Hematopoietic multipotent progenitor cell treated with erythropoietin and hydrocortisone succinate and interleukin-3 and kit ligand, for 17 days (in vitro differentiated cells): Measurements from ENCODE around the gene ADAMTS17.

Experiments
- DNase-seq: peaks from one replicate; pipeline ENCODE4 v3.0.0-alpha.2; 2015; ENCODE audit warnings: low spot score

ADAMTS17 gene

DNA sequence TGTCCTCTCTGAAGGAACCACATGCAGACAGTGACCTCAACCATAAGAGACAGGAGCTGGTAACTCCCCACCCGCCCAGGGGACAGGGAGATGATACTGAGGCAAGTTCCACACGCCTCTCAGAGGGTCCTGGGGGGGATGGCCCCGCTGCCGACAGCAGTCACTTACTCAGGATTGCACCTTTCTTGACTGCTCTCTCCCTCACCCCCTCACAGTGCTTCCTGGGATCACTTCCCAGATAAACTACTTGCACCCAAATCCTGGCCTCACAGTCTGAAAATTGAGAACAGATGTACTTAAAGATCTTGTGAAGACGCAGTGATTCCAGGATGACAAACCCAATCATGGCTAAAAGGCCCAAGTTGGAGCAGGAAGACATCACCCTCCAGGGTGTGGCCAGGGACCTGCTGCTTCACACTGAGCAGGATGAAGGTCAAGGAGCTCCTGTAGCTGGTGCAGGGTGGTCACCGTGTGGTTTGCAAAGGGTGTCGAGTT is 207.6 kb downstream of the ADAMTS17 start:
- no peak for DNase-seq

DNA sequence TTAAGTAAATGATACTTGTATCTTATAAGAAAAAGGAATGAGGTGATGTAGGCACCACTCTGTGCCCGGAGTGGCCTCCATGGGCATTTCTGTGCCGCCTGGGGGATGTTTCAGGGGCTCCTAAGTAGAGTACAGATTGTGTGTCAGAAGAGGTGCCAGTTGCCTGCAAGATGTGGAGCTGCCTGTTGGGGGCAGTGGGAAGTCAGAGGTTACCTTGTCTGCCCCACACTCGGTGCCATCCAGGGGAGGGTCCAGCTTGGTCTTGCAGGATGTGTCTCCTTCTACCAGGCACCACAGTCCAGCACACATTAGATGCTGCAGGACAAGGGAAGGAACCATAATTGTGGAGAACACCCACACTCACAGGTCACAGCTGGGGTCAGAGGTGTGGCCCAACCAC is 208.8 kb downstream of the ADAMTS17 start:
- DNase-seq: no peak

DNA sequence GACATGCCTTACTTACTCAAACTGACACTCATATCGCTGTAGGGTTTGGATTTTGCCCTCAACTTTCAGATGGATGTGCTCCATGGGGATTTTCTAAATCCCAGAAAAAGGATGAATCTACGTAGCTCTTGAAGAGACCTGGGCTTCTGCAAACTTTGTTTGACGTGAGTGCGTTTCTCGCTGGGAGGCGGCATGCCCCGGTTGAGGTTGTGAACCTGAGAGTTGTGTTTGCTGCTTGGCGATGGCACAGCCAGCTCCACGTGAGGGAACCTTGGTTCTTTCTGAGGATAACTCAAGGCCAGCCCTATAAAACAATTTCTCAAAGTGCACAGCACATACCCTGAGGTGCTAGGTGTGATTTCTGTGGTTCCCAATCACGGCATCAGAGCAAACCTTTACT is 209.5 kb downstream of the ADAMTS17 start:
- DNase-seq: no peak

DNA sequence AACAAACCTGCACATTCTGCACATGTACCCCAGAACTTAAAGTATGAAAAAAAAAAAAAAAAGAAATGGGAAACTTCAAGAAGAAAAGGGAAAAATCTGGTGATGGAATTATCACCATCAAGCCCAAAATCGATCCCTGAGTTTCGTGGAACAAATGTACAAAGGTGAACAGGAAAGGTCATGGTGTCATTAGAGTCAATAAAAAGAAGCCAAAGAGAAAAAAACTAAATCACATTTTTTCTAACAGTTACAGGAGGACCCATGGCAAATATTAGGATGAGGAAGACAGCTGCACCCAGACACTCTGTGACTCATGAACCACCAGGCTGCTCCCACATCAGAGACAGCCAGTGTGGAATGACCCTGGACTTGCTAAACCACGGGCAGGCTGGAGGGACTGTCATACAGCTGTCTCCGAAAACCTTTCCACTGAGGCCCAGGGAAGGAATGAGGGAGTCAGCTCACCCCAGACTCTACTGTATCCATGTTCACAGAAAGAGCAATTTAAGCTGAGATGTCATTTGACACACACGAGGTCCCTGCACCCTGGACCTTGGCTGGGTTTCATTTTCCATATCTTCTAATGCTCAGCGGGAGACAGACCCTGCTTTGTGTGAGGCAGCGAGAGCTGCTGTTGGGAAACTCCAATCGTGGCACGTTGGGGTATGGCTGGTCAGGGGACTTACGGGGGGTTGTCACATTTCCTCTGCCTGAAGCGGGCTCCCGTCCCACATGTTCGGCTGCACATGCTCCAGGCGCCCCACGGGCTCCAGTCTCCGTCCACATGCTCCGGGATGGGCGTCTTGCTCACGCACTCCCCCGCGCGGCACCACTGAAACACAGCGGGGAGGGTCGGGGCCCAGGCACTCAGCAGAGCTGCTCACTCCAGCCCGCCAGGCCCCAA is 210.2 kb downstream of the ADAMTS17 start:
- no peak for DNase-seq

DNA sequence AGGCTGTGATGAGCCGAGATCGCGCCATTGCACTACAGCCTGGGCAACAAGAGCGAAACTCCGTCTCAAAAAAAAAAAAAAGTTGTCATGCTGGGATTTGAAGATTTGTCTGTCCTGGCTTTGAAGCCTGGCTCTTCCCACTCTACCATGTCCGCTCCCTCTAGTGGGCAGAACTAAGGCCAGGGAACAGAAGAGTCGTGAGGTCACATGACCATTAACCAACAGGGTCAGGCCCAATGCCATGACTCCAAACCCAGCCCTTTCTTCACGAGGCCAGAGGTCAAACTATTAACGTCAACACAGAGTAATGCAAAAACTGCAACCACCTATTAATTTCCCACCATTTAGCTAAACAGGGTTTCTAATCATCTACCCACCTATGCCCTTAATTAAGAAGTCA is 212.1 kb downstream of the ADAMTS17 start:
- DNase-seq: no peak

DNA sequence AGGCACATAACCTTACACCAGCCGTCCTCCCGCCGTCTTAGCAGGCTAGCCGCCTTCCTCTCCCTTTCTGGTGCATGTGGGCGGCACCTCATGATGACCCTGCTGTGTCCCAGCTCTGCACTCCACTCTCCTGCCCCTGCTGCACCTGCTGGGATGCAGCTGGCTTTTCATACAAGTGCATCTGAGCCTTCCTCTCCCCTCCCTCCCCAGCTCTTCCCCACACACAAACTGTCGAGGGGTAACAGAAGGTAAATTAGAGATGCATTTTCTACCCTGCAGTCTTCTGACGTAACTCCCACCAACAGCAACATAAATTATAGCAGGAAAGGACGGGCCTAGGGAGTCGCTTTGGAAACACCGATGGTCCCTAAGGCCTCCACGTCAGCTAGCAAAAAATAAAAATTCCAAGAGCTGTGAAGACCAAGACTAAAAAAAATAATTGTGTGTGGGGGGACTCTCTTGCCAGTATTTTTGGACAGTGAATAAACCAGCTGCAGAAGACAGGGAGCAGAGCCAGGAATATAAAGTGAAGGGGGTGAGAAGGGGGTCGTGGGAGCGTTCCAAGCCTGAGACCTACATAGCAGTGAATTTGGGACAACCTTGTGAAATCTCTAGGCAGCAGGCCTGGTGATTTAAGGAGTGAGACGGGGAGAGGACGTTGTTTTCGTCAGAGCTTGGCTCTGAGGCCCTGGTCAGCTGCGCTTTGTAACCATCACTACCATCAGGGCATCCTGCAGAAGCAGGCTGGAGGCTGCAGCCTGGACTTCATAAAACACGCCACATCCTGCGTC is 216.2 kb downstream of the ADAMTS17 start:
- DNase-seq: no peak

DNA sequence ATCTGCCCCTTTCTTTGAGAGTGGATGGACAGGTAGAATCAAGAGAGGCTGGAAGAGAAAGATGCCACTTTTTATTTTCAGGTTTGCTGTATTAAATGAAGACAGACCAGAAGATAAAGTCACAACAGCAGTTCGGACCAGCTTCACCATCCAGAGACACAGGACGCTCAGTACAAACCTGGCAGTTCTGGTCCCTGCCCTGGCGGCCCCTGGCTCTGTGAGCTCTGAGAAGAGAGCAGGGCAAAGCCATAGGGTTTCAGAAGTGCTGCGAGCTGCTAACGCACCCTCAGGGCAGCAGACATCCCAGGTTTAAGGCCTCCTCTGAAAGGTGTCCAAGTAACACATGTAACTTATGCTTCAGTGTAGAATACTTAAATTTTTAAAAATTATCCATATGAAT is 216.8 kb downstream of the ADAMTS17 start:
- DNase-seq: no peak

DNA sequence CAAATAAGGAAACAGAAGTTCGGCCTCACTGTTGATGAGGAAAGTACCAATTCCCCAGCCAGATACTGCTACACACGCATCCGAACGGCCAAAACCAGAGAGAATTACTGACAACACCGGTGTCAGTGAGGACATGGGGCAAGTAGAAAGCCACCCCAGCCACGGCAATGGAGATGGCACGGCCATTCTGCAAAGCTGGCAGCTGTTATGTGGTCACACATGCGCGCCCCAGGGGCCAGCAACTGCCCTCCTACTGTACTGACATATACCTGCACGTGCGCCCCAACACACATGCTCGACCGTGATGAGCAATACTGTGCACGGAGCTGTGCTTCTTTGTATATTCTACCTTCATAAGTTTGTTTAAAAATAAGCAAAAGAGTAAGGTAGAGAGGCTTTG is 217.4 kb downstream of the ADAMTS17 start:
- no peak for DNase-seq

DNA sequence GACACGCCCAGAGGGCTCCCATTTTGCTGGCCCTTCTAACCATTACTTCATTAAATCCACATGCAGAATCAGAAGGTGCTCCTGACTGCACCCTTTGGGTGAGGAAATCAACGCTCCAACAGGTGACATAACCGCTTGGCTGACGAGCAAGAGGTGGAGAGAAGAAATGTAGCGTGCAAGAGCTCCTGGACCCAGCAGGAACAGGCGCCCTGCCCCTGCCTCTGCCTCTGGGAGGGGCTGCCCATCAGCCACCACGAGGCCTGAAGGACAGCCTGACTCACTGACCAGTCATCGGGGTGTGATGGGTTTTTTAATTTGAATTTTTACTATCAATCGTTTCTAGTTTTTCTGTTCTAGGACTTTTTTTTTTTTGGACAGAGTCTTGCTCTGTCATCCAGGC is 218.2 kb downstream of the ADAMTS17 start:
- no peak for DNase-seq

DNA sequence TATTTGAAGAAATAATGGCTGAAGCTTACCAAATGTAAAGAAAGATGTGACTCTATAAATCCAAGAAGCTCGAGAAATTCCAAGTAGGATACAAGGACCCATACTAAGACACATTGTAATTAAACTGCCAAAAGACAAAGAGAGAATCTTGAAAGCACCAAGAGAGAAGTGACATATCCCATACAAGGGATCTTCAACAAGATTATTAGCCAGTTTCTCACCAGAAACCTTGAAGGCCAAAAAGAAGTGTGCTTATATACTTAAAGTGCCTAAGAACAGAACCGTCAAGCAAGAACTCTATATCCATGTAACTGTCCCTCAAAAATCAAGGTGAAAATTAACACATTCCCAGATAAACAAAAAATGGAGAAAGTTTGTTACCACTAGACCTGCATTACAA is 220.5 kb downstream of the ADAMTS17 start:
- DNase-seq: no peak

DNA sequence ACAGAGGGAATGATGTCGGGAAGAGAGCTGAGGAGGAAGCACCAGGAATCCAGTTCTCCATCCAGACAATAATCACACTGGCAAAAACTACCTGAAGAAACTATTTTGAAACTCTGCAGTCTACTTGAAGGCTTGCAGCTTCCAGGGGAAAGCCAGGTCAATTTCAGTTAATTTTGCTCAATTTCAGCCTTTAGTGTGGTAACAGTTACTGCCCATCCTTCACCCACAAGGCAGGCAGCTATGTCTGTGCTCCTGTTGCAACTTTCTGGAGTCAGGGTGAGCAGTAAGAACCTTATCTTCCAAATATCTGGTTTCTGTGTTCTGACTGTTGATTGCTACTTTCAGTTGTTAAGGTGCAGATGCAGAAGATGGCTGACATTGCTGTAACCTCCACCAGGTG is 221.7 kb downstream of the ADAMTS17 start:
- no peak for DNase-seq

DNA sequence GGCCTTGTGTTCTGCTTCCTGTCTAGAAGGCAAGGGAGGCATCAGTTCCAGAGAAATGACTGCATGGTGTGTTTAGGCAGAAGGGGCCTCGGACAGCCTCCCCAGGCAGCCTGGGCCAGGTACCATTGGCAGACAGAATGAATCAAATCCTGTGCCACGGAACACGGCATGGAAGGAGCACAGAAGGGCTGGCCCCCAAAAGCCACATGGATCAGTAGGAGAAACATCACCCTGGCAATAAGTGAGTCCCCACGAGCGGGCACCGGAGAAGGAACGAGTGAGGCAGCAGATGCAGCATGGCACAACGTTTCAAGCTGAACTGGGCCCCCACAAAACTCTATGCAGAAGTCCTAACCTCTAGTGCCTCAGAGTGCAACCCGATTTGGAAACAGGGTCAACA is 223.2 kb downstream of the ADAMTS17 start:
- no peak for DNase-seq

DNA sequence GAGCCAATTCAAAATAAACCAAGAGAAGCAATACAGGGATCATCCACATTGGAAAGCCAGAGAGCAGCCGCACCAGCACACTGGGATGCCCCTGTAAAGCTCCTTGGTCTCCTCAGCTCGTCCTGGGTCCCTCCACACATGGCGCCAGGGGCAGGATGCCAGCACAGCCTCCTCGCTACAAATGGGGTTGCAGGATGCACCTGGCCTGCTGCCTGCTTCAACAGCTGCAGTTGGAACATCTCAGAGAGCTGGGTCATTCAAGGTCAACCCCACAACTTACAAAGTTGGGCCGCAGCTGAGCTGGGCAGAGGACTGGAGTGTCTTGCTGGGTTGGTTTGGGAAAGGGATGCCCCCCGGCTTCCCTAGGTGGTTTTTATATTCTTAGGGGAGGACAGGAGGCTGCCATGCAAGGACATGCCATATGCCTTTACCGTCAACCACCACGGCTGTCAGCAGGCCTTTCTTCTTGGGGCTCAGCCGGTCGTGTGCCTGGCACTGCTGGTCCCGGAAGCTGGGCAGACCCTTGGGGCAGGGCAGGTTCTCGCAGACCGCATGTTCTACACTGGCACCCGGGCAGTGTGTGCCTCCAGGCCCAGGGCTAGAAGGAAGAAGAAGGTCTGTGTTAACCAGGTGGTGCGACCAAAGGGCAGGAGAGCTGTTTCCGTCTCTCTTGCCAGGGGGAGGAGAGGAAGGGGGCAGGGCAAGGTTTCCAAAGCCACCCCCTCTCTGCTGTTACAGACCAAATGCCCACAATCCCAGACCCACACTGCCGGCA is 225.2 kb downstream of the ADAMTS17 start:
- DNase-seq: no peak

DNA sequence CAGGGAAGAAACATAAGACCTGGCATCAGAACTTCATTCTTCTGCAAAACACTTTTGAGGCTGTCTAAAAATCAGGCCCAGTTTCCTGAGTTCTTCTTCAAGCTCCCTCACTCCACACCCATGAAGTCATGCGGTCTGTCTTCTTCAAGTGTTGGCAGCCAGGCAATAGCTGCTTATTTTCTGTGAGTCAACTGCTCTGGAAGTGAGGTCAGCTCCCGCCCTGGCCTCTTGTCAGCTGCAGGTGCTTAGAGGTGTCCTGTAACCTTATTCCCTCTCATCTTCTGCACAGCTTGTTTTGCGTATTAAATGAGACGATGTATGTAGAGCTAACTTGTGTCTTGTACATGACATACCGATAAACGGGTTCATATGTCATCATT is 226.1 kb downstream of the ADAMTS17 start:
- DNase-seq: no peak

DNA sequence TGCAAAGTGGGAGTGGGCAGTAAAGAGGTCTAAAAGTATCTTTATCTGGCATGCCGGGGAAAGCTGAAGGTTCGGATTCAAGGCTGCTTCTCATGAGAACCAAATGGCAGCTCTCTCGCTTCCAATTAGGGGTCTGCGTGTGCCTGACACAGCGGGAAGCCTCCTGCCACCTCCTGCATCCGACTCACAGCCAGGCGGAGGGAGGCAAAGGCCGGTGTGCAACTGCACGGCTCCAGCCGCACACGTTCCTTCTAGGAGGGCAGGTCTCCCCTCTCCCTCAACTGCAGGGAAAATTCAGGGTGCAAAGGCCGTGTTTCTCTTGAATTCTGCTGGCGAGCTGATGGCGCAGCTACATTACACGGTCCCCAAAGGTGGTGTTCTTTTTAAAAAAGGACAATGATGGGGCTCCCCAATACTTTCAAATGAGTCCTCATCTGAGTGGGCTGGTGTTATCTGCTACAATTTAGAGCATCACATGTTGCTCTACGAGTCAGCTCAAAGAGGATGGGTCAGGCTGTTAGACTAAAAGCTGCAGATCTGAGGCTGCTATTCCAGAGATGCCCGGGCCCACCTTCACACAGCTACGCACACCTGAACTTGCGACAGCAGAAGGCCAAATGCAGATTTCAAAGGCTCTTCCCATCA is 226.6 kb downstream of the ADAMTS17 start:
- no peak for DNase-seq

DNA sequence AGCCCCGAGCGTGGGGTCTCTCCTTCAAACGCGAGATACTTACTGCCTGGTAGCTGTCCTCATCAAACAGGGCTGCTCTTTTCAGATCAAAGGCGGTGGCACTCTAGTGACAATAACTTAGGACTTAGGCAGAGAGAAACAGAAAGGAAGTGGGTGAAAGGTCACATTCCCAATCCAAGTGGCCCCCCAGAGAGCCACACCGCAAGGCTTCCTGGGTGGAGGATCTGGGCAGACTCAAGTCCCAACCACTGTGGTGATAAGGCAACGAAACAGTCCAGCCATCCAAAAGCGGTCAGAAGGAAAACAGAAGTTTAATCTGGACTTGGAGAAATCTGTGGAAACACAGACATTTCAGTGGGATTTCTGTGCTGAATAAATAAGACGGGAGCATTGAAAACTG is 227.2 kb downstream of the ADAMTS17 start:
- DNase-seq: no peak

DNA sequence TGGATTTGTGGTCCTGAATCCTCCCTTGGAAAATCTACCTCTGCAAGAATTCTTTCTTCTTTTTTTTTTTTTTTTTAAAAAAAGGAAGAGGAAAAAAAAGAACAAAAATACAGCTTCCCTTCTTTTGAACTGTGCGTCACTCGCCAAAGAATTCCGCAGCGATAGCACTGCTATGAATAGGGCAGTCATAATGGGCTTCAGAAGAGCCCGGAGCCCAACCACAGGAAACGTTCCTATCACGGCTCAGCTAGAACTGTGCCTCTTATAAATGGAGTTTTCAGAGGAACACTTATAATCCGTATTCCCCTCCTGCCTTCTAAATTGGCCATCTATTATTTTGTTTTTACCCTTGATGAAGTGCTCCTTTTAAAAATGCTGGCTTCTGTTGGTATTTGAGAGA is 227.7 kb downstream of the ADAMTS17 start:
- DNase-seq: no peak

DNA sequence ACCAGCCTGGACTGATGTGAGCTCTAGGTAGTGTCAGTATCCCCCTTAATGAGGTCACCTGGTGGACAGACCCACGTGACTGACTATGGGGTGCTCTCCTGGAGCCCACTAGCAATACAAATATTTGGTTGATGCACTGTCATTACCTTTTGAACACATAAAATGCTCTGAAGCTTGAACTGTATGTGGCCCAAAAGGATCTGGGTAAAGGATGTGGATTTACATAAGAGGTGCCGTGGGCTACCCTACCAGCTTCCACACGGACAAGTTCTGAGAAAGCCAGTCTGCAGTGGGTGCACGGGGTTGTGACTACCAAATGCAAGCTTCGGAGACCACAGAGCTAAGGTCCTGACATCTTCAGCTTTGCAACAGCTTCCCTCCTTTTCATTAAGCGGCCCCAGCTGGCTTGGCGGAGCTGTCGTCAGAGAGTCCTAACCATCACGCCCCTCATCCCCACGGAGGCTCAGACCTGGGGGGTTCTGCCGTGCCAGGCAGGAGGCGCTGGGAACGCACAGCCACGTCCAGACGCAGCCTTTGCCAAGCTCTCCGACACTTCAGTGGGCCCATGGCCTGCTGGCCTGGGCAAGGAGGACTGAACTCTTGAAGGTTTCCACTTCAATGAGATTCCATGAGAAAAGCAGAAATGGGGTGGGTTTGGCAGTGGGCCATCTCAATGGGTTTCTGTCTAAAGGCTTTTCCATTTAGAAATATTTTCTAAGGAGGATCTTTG is 228.3 kb downstream of the ADAMTS17 start:
- no peak for DNase-seq

DNA sequence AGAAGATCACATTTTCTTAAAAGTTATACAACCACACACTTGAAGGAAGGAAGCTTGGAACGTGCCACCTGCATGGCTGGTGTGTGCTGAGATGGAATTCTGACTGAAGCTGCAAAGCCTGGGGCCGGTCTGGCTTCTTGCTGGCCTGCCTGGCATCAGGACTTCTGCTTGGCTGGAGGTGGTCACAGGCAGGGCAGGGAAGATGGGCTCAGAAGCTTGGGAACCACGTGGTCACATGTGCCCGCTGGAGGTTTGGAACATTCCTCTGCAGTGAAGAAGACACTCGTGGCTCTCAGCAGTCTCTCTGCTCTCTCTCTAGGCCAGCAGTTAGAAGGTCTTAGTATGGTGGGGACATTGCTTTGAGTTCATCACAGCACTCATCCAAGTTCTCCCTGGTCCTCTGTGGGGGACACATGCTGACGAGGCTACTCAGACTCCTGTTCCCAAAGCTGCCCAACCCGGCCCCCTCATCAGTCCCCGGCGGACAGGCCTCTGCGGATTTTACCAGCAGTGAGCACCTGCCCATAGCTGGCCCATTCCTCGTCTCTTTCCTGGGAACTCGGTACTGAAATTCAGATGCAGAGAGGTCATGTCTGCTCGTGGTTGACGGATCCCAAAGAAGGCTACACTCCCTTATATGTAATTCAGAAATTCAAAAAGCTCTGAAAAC is 229.0 kb downstream of the ADAMTS17 start:
- DNase-seq: no peak

DNA sequence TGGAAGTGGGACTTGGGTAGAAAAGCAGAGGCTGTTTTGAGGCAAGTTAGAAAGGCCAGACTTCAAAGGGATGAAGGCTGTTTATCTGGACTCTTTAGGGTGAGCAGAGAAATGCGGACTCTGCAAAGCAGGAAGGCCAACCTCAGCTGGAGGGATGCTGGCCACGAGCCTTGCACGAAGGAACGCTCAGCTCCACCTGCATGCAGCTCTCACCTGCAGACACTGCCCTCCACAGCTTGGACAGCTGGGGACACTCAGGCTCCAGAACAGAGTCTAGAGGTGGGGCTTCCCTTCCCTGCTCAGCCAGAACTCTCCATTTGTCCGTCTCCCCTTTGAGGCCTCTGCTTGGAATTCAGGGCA is 229.7 kb downstream of the ADAMTS17 start:
- DNase-seq: no peak
